ENCODE results near the gene DUSP22. TPM values are rescaled to one million over a fixed set of nuclear protein-coding genes. Genes with fewer than 3 reads are reported as not detected.

Gene DUSP22
- total RNA-seq, 4 donors from 2014 or later = 53.3 to 95.2 (median 71.3) TPM

GRCh38 chr6:307065-307814 is 15.0 kb downstream of the DUSP22 start:
- peak in 1 of 2 donors; percentile 80 for DNase-seq (ENCODE audit: low spot score in 2 of 2)
- Histone ChIP-seq H3K27ac (peak overlapping the region; percentile 6), H3K4me1 (peaks cover 24% of the 10 kb centered on the region), H3K4me3 (no peak overlapping the region), H3K27me3 (no peaks in the 10 kb centered on the region), H3K36me3 (peaks cover 5% of the 10 kb centered on the region), H3K9me3 (no peaks in the 10 kb centered on the region)
- 60% methylated on average over 15 of the region's 15 CpGs for whole genome bisulfite sequencing
- TF ChIP-seq POLR2A (IDR thresholded peaks at IDR 0.05) (no peak), POLR2AphosphoS5 (IDR thresholded peaks at IDR 0.05) (no peak), EP300 (IDR thresholded peaks at IDR 0.05) (no peak), CTCF (IDR thresholded peaks at IDR 0.05) (no peak)

- WGBS = 67% methylated on average over 5 of the region's 5 CpGs
- no peak for DNase-seq (ENCODE audit: low spot score in 2 of 2)
- peaks cover 5% of the 10 kb centered on the region for H3K36me3 ChIP-seq
- H3K4me1 ChIP-seq = peaks cover 30% of the 10 kb centered on the region
- H3K27ac ChIP-seq = peak overlapping the region; percentile 6
- H3K4me3 ChIP-seq = no peak overlapping the region
- no peak for TF ChIP-seq CTCF (IDR thresholded peaks at IDR 0.05)
- TF ChIP-seq POLR2A (IDR thresholded peaks at IDR 0.05) = no peak
- TF ChIP-seq EP300 (IDR thresholded peaks at IDR 0.05) = no peak
- TF ChIP-seq POLR2AphosphoS5 (IDR thresholded peaks at IDR 0.05) = no peak
- no peaks in the 10 kb centered on the region for H3K27me3 ChIP-seq
- no peaks in the 10 kb centered on the region for H3K9me3 ChIP-seq
Measured at GRCh38 chr6:307874-308273, 15.6 kb downstream of the DUSP22 start.

- Histone ChIP-seq H3K4me3 (no peak overlapping the region), H3K27ac (no peak overlapping the region), H3K4me1 (peaks cover 34% of the 10 kb centered on the region), H3K9me3 (no peaks in the 10 kb centered on the region), H3K36me3 (peaks cover 5% of the 10 kb centered on the region), H3K27me3 (no peaks in the 10 kb centered on the region)
- no peak for DNase-seq (ENCODE audit: low spot score in 2 of 2)
- WGBS = 88% methylated on average over 10 of the region's 10 CpGs
- no peak for TF ChIP-seq EP300 (IDR thresholded peaks at IDR 0.05)
- TF ChIP-seq CTCF (IDR thresholded peaks at IDR 0.05) = no peak
- TF ChIP-seq POLR2A (IDR thresholded peaks at IDR 0.05) = no peak
- TF ChIP-seq POLR2AphosphoS5 (IDR thresholded peaks at IDR 0.05) = no peak
Measured at GRCh38 chr6:308307-308706, 16.0 kb downstream of the DUSP22 start.

- Histone ChIP-seq H3K4me3 (no peak overlapping the region), H3K36me3 (peaks cover 5% of the 10 kb centered on the region), H3K4me1 (peaks cover 36% of the 10 kb centered on the region), H3K9me3 (no peaks in the 10 kb centered on the region), H3K27me3 (no peaks in the 10 kb centered on the region), H3K27ac (no peak overlapping the region)
- no peak for DNase-seq (ENCODE audit: low spot score in 2 of 2)
- no peak for TF ChIP-seq EP300 (IDR thresholded peaks at IDR 0.05)
- no peak for TF ChIP-seq CTCF (IDR thresholded peaks at IDR 0.05)
- no peak for TF ChIP-seq POLR2AphosphoS5 (IDR thresholded peaks at IDR 0.05)
- no peak for TF ChIP-seq POLR2A (IDR thresholded peaks at IDR 0.05)
- 87% methylated on average over 8 of the region's 8 CpGs for WGBS
Measured at GRCh38 chr6:308768-309167, 16.5 kb downstream of the DUSP22 start.

GRCh38 chr6:309947-310346 is 17.7 kb downstream of the DUSP22 start:
- H3K4me1 ChIP-seq = peaks cover 36% of the 10 kb centered on the region
- H3K27me3 ChIP-seq = no peaks in the 10 kb centered on the region
- no peak for TF ChIP-seq POLR2AphosphoS5 (IDR thresholded peaks at IDR 0.05)
- DNase-seq (ENCODE audit: low spot score in 2 of 2) = no peak
- peaks cover 5% of the 10 kb centered on the region for H3K36me3 ChIP-seq
- no peak overlapping the region for H3K27ac ChIP-seq
- 96% methylated on average over 12 of the region's 12 CpGs for WGBS
- H3K4me3 ChIP-seq = no peak overlapping the region
- no peaks in the 10 kb centered on the region for H3K9me3 ChIP-seq

All from suprapubic skin (tissue), 4 donors.